ENCODE data around the gene GPC6. TPM values are rescaled to one million over a fixed set of nuclear protein-coding genes. Genes with fewer than 3 reads are reported as not detected.

The GPC6 gene
- polyA plus RNA-seq, 6 donors from 2014 or later, result not detected

DNA sequence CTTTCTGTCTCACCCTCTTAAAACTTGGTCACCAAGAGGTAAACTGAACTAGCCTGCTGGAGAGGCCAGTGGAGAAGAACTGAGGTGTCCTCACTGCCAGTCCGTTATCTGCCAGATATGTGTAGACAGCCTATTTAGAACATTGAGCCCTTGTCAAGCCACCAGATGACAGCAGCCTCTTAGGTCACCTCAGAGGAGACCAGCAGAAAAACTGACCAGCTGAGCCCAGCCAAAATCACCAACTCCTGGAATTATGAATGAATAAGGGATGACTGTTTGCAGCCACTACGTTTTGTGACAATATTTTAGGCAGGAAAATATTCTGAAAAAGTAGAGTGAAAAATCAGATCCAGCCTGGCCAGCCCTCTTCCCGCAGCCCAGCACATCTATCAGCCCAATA lies 739.0 kb downstream of the GPC6 start:
- Mint-ChIP-seq H3K27ac (peak overlapping the region in 1 of 6 donors; percentile 67), H3K4me1 (no peaks in the 10 kb centered on the region)

DNA sequence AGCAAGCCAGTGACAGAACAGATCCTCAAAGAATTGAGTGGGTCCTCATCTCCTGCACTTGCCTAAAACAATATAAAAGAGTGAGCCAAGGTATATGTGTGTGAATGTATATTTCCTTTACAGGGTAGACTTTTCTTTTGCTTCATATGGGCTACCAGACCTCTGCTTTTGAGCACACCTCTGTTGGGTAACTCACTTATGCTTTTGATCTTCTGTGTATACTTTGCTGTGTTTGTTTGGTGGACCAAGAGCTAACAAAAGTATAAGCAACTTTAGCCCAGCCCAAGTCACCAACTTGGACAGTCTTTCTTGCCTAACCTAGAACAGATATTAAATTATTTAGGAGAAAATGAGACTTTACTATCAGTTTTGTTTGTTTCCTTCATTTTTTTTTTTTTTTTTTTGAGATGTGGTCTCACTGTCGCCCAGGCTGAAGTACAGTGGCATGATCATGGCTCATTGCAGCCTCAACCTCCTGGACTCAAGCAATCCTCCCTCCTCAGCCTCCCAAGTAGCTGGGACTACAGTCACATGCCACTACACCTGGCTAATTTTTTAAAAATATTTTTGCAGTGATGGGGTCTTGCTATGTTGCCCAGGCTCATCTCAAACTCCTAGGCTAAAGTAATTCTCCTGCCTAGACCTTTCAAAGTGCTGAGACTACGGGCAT lies 739.8 kb downstream of the GPC6 start:
- H3K4me1 Mint-ChIP-seq, result no peaks in the 10 kb centered on the region
- no peaks in the 10 kb centered on the region for H3K36me3 Mint-ChIP-seq
- H3K27me3 Mint-ChIP-seq, result peaks cover 0 to 5% (median 0%) of the 10 kb centered on the region in 3 donors
- no peak for ATAC-seq (ENCODE audit: low read depth in 2 of 2)
- peaks cover 0 to 2% (median 0%) of the 10 kb centered on the region in 7 donors for H3K9me3 Mint-ChIP-seq
- no peak for DNase-seq
- H3K4me3 Mint-ChIP-seq, result no peak overlapping the region
- no peak overlapping the region for H3K27ac Mint-ChIP-seq

More for the DNA sequence above, 739.0 kb downstream of the GPC6 start:
- H3K4me3 Mint-ChIP-seq, result no peak overlapping the region
- no peak for DNase-seq
- ATAC-seq (ENCODE audit: low read depth in 2 of 2), result no peak
- peaks cover 0 to 5% (median 0%) of the 10 kb centered on the region in 3 donors for H3K27me3 Mint-ChIP-seq
- H3K9me3 Mint-ChIP-seq, result peaks cover 0 to 2% (median 0%) of the 10 kb centered on the region in 7 donors
- no peaks in the 10 kb centered on the region for H3K36me3 Mint-ChIP-seq

DNA sequence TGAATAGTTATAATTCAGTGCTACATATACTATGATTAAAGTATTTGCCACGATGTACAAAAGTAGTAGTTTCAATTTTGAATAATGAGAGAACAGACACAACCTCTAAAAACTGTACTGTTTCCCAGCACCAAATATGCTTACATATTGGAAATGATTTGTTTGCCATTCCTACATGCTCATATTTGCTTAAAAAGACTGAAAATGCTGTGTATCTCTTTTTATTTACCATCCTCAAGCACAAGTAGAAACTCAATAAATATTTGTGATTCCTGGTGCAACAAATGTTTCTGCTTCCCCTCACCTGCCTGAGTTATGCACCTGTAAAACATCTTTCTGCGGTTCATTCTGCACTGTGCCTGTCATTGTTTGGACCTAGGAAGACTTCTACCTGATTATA lies 740.7 kb downstream of the GPC6 start:
- peaks cover 0 to 1% (median 0%) of the 10 kb centered on the region in 7 donors for H3K9me3 Mint-ChIP-seq
- no peak overlapping the region for H3K27ac Mint-ChIP-seq
- H3K4me1 Mint-ChIP-seq, result no peaks in the 10 kb centered on the region
- H3K36me3 Mint-ChIP-seq, result no peaks in the 10 kb centered on the region
- no peak for ATAC-seq (ENCODE audit: low read depth in 2 of 2)
- no peak for DNase-seq
- H3K4me3 Mint-ChIP-seq, result no peak overlapping the region
- peaks cover 0 to 5% (median 0%) of the 10 kb centered on the region in 3 donors for H3K27me3 Mint-ChIP-seq

DNA sequence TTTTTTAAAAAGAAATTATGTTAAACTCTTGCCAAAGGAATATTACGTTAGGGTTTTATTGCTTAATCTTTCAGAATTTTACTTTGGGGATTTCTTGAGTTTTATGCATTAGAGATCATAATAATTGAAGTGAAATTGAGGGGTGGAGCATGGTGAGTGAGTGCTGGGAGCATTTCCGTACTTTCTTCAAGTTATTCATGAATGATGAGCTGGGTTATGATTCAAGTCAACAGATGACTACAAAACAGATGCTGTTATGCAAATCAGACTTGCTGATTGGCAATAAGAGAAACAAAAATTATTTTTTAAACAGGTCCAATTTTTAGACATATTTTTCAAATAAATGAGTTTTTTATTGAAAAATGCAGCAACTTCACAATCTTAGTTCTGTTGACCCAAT lies 748.6 kb downstream of the GPC6 start:
- Mint-ChIP-seq H3K4me3 (no peak overlapping the region), H3K27ac (no peak overlapping the region), H3K4me1 (no peaks in the 10 kb centered on the region), H3K9me3 (peaks cover 0 to 4% (median 0%) of the 10 kb centered on the region in 7 donors), H3K27me3 (no peaks in the 10 kb centered on the region), H3K36me3 (no peaks in the 10 kb centered on the region)
- ATAC-seq (ENCODE audit: low read depth in 2 of 2), result no peak
- DNase-seq, result no peak

DNA sequence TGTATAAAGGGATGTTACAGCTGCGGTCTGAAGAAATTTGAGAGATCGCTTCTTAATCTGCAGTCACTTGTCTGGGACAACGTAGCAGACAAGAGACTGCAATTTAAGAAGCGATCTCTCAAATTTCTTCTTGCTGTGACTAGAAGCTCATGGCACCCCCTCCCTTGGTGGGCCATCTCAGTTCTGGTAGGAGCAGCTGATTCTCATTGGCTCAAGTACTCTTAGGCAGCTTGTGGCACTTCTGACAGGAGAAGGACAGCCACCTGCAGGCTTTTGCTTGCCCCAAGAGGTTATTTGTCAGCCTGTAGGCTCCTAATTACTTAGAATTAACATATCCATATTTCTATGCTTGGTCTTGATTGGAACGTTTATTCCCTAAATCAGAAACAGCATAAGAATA lies 749.9 kb downstream of the GPC6 start:
- Mint-ChIP-seq H3K27me3 (peaks cover 0 to 3% (median 0%) of the 10 kb centered on the region in 3 donors), H3K9me3 (peaks cover 0 to 8% (median 0%) of the 10 kb centered on the region in 7 donors)
- ATAC-seq (ENCODE audit: low read depth in 2 of 2), result no peak

DNA sequence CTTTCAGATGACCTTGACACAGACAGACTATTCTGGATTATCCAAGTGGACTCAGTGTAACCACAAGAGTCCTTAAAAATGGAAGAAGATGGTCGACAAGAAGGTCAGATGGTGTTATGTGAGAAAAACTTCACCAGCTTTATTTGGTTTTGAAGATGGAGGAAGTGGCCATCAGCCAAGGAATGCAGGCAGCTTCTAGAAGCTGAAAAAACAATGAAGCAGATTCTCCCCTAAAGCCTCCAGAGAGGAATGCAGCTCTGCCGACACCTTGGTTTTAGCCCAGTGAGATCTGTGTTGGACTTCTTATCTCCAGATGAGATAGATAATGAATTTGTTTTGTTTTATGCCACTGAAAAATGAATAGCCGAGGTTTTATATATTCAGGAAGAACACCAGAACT lies 751.4 kb downstream of the GPC6 start:
- no peak for DNase-seq
- peaks cover 0 to 4% (median 0%) of the 10 kb centered on the region in 7 donors for H3K9me3 Mint-ChIP-seq
- no peaks in the 10 kb centered on the region for H3K4me1 Mint-ChIP-seq
- H3K27ac Mint-ChIP-seq, result no peak overlapping the region
- ATAC-seq (ENCODE audit: low read depth in 2 of 2), result no peak
- peaks cover 0 to 8% (median 0%) of the 10 kb centered on the region in 3 donors for H3K27me3 Mint-ChIP-seq
- H3K4me3 Mint-ChIP-seq, result no peak overlapping the region
- no peaks in the 10 kb centered on the region for H3K36me3 Mint-ChIP-seq

More for the DNA sequence above, 749.9 kb downstream of the GPC6 start:
- Mint-ChIP-seq H3K4me1 (no peaks in the 10 kb centered on the region), H3K4me3 (no peak overlapping the region), H3K36me3 (no peaks in the 10 kb centered on the region), H3K27ac (no peak overlapping the region)
- no peak for DNase-seq

DNA sequence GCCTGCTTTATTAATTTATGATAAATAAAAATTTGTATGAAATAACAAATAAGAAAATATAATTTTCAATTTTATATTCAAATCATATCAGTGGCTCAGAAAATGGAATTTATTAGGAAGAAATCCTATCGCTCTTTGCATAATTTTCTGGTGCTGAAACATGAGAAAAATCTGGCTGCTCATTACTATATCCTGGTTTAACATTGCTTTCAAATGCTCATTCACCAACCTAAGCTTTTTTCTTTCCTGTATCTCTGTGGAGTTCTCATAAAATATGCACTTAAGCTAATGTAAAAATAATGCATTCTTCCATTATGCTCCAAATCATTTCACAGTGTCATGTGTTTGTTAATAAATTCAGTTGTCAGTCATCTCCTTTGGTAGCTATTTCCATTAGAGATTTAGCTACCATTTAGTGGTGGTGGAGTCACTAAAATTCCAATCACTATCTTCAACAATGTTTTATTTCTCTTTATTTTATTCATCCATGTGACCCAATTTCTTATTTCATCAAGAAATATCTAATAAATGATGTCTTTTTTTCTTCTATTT lies 754.9 kb downstream of the GPC6 start:
- H3K4me3 Mint-ChIP-seq, result no peak overlapping the region
- DNase-seq (no peak), ATAC-seq (ENCODE audit: low read depth in 2 of 2) (no peak)
- H3K4me1 Mint-ChIP-seq, result no peaks in the 10 kb centered on the region
- no peaks in the 10 kb centered on the region for H3K36me3 Mint-ChIP-seq
- no peak overlapping the region for H3K27ac Mint-ChIP-seq
- peaks cover 0 to 8% (median 0%) of the 10 kb centered on the region in 3 donors for H3K27me3 Mint-ChIP-seq
- peaks cover 0 to 4% (median 0%) of the 10 kb centered on the region in 7 donors for H3K9me3 Mint-ChIP-seq

DNA sequence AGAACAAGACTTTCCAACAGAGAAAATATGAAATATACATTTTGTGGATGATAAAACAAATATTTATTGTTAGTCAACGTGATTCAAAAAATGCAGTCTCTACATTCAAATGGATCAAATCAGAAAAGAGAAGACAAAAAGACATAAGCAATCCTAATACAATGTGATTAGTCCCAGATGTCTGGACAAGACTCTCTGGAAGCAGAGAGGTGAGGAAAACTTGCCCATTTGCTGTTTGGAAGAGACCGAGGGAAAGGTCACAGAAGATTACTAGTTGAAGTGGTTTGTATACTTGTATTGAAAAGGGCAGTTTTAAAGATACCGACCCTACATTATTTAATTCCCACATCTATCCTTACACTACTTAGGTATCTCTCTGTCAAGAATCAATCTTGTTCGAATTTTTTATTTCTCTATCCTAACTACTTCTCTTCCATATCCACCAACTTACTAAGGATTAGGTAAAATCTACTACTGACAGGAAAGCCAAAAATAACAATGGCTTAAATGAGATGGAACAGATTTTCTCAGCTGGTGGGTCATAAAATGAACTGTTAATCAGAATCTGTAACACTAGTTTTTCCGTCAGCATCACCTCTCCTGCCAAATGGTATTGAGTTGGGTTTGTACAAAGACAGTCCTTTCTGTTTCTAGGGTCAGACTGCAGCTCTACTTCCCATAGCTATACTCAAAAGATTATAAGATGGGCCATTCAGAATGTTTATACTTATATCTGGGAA lies 755.7 kb downstream of the GPC6 start:
- H3K36me3 Mint-ChIP-seq, result no peaks in the 10 kb centered on the region
- peaks cover 0 to 8% (median 0%) of the 10 kb centered on the region in 3 donors for H3K27me3 Mint-ChIP-seq
- H3K4me1 Mint-ChIP-seq, result no peaks in the 10 kb centered on the region
- H3K9me3 Mint-ChIP-seq, result peaks cover 0 to 4% (median 0%) of the 10 kb centered on the region in 7 donors
- no peak for DNase-seq
- no peak overlapping the region for H3K4me3 Mint-ChIP-seq
- no peak overlapping the region for H3K27ac Mint-ChIP-seq
- ATAC-seq (ENCODE audit: low read depth in 2 of 2), result no peak

DNA sequence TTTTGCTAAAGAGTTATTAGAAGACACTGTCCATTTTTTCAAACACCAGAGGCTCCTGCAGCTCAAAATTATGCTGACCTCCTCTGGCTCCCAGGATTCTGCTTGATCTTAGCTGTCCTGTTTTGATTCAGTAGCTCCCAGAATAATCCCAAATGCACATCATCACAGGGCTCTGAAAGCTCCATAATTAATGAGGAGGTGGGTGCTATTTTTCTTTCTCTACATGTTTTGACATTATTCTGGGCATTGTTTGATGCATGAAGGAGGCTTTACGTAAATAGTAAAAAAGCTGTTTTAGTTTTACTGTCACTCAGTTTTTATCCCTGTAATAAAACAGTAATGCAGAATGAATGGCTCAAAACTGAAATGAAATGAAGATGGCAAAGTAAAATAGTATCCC lies 757.4 kb downstream of the GPC6 start:
- Mint-ChIP-seq H3K4me3 (no peak overlapping the region), H3K9me3 (peaks cover 0 to 4% (median 1%) of the 10 kb centered on the region in 7 donors), H3K36me3 (no peaks in the 10 kb centered on the region), H3K27ac (no peak overlapping the region), H3K27me3 (peaks cover 0 to 8% (median 0%) of the 10 kb centered on the region in 3 donors), H3K4me1 (no peaks in the 10 kb centered on the region)
- DNase-seq, result no peak
- ATAC-seq (ENCODE audit: low read depth in 2 of 2), result no peak

DNA sequence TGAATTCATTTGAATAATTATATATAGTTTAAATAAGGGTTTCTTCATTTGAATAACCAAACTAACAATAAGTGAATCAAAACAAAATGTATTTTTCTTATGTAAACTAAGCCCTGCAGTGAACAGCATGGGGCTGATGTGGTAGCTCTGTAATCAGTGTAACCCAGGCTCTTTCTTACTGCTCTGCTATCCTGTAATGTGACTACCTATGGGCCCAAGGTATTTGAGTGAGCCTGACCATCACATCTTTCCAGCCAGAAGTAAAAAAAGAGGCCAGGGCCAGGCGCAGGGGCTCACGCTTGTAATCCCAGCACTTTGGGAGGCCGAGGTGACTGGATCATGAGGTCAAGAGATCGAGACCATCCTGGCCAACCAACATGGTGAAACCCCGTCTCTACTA lies 758.3 kb downstream of the GPC6 start:
- ATAC-seq (ENCODE audit: low read depth in 2 of 2) (no peak), DNase-seq (no peak)
- Mint-ChIP-seq H3K9me3 (peaks cover 0 to 4% (median 1%) of the 10 kb centered on the region in 7 donors), H3K27ac (no peak overlapping the region), H3K4me3 (no peak overlapping the region), H3K36me3 (no peaks in the 10 kb centered on the region), H3K4me1 (no peaks in the 10 kb centered on the region), H3K27me3 (peaks cover 0 to 8% (median 0%) of the 10 kb centered on the region in 3 donors)

DNA sequence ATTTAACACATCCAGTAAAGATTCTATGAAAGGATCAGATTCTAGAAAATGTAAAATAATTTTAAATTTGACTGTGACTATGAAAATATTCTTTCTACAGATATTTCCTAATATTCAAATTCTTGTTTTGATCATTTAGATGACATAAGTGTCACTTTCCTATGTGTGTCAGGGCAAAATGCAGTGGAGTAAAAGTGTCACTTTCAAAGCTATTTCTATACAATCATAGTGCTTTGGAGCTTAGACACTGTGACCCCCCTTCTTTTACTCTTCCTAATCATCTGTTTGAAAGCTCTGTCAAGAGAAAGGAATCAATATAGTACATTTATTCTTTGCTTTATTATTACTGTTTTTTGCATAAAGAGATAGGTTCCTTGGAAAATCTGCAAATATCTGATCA lies 760.9 kb downstream of the GPC6 start:
- no peaks in the 10 kb centered on the region for H3K36me3 Mint-ChIP-seq
- no peak overlapping the region for H3K27ac Mint-ChIP-seq
- H3K4me1 Mint-ChIP-seq, result no peaks in the 10 kb centered on the region
- H3K9me3 Mint-ChIP-seq, result peaks cover 0 to 4% (median 0%) of the 10 kb centered on the region in 7 donors
- DNase-seq (no peak), ATAC-seq (ENCODE audit: low read depth in 2 of 2) (no peak)
- no peak overlapping the region for H3K4me3 Mint-ChIP-seq
- peaks cover 0 to 2% (median 0%) of the 10 kb centered on the region in 3 donors for H3K27me3 Mint-ChIP-seq

DNA sequence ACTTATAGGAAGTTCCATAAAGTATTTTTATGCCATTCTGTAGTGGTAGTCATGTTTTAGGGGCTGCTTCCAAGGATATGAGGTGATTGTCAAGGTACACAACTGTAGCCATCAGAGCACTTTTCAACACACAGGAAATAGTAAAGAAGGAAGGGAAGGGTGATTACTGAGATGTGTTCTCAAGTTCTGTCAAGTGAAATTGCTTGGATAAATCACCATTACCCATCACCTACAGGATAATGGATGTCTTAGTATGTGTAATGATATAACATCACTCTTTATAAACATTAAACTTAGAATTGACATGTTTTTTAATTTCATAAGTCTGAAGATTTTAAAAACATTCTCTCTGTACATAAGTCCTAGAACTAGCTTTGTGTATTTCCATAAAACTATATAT lies 765.0 kb downstream of the GPC6 start:
- H3K27ac Mint-ChIP-seq, result no peak overlapping the region
- H3K4me3 Mint-ChIP-seq, result no peak overlapping the region
- H3K4me1 Mint-ChIP-seq, result no peaks in the 10 kb centered on the region
- peaks cover 0 to 4% (median 0%) of the 10 kb centered on the region in 7 donors for H3K9me3 Mint-ChIP-seq
- no peak for DNase-seq
- no peaks in the 10 kb centered on the region for H3K27me3 Mint-ChIP-seq
- no peaks in the 10 kb centered on the region for H3K36me3 Mint-ChIP-seq
- no peak for ATAC-seq (ENCODE audit: low read depth in 2 of 2)

DNA sequence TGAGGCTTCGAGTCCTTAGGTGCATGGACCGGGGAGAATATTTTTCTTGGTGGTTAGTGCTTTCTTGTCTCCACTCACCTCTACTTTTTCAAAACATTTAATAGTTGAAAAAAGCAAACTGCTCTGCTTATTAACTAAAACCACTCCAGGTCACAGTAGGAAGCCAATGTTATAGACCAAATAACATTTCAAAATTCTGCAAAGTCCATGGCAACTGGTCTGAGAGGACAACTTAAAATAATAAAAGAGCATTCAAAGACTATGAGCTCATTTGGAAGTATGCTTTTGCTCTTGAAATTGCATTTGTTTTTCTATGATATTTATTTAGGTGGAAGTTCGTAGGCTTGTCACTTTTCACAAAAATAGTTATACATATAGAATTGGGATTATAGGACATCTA lies 769.9 kb downstream of the GPC6 start:
- DNase-seq, result no peak
- no peak for ATAC-seq (ENCODE audit: low read depth in 2 of 2)
- Mint-ChIP-seq H3K36me3 (no peaks in the 10 kb centered on the region), H3K27ac (no peak overlapping the region), H3K9me3 (peaks cover 0 to 12% (median 2%) of the 10 kb centered on the region in 7 donors), H3K4me3 (no peak overlapping the region), H3K4me1 (no peaks in the 10 kb centered on the region), H3K27me3 (no peaks in the 10 kb centered on the region)

DNA sequence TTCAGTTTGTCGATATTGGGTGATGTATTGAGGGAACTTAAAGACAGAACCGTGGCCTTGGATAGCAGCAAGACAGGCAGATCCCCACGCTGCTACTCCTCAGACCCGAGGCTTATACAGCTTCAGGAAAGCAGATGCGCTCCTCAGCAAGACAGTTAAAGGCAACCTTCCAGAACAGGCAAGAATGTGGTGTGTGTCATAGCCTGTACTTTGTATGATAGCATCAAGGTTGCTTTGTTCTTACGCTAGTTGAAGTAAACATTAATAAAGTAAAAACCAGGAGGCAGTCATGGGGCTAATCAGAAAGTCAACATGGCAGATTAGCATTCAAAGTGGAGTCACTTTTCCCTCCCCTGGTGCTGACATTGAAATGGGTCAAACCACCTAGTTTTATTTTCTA lies 779.7 kb downstream of the GPC6 start:
- Mint-ChIP-seq H3K9me3 (peaks cover 0 to 5% (median 3%) of the 10 kb centered on the region in 7 donors), H3K27ac (no peak overlapping the region), H3K4me3 (no peak overlapping the region), H3K27me3 (no peaks in the 10 kb centered on the region), H3K36me3 (no peaks in the 10 kb centered on the region), H3K4me1 (no peaks in the 10 kb centered on the region)
- DNase-seq, result no peak
- no peak for ATAC-seq (ENCODE audit: low read depth in 2 of 2)
